Measurements from ENCODE around the gene ZFP42. TPM values are rescaled to one million over a fixed set of nuclear protein-coding genes. Genes with fewer than 3 reads are reported as not detected.
"Not testable (repeated sequence)": the region's sequence is repeated elsewhere in the genome, so short reads cannot be mapped to it uniquely, and the experiment has no call there.

ZFP42 gene
- total RNA-seq, result not detected

GRCh38 chr4:187995322-187996207, at the start of gene ZFP42:
ZFP42 (plus strand) TSS chr4:187995771; CDS start chr4:188002808, 7,037 bp downstream.
- H3K4me3 Mint-ChIP-seq, result no peak within 1 kb of the TSS
- H3K4me1 Mint-ChIP-seq, result no peaks in the 10 kb centered on the region
- H3K27me3 Mint-ChIP-seq, result peaks cover 6% of the 10 kb centered on the region
- ATAC-seq (ENCODE audit: low read depth) (no peak), DNase-seq (no peak)
- POLR2A ChIA-PET, result no interaction called here
- no peak within 1 kb of the TSS for H3K27ac Mint-ChIP-seq
- H3K36me3 Mint-ChIP-seq, result no peaks in the 10 kb centered on the region
- H3K9me3 Mint-ChIP-seq, result peaks cover 12% of the 10 kb centered on the region

DNA sequence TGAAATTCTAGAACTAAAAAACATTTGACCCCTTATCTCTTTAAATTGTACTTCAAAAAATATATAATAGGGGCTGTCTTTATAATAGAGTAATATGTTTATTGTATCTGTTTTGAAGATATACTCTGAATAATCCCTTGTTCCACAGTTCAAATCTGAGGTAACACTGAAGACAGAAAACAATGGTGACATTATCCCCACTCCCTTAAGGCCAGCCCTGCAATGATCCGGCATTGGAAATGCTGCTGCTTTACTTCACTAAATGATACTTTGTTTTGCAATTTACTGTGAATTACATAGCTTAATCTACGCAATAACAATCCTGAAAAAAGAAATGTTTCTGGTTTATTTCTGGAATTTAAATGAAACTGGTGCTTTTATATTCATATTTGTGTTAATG, 34.4 kb upstream of the ZFP42 start:
- H3K4me1 Mint-ChIP-seq, result no peaks in the 10 kb centered on the region
- no peak for ATAC-seq (ENCODE audit: low read depth)
- no peak for DNase-seq
- H3K9me3 Mint-ChIP-seq, result peaks cover 7% of the 10 kb centered on the region
- no peak overlapping the region for H3K27ac Mint-ChIP-seq
- H3K36me3 Mint-ChIP-seq, result no peaks in the 10 kb centered on the region
- no peaks in the 10 kb centered on the region for H3K27me3 Mint-ChIP-seq
- no peak overlapping the region for H3K4me3 Mint-ChIP-seq
- POLR2A ChIA-PET, result no interaction called here

DNA sequence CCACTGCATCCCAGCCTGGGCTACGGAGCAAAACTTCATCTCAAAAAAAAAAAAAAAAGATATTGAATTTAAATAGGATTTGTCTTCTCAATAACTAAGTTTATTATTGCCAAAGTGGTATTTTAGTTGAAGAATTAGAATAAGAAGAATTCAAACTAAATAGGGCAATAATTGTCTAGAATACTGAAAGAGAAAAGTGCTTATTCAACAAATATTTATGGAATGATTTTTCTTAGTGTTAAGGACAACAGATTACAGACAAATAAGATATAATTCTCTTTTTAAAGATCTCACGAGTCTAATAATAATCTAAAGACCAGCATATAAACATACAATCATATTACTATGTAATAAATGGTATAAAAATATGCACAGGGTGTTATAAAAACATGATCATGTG, 33.6 kb upstream of the ZFP42 start:
- H3K27ac Mint-ChIP-seq, result no peak overlapping the region
- no peaks in the 10 kb centered on the region for H3K4me1 Mint-ChIP-seq
- no peaks in the 10 kb centered on the region for H3K36me3 Mint-ChIP-seq
- no peak overlapping the region for H3K4me3 Mint-ChIP-seq
- H3K9me3 Mint-ChIP-seq, result peaks cover 6% of the 10 kb centered on the region
- ATAC-seq (ENCODE audit: low read depth) (no peak), DNase-seq (no peak)
- POLR2A ChIA-PET, result no interaction called here
- H3K27me3 Mint-ChIP-seq, result no peaks in the 10 kb centered on the region

- Mint-ChIP-seq H3K4me3 (no peak overlapping the region), H3K4me1 (no peaks in the 10 kb centered on the region), H3K9me3 (peaks cover 4% of the 10 kb centered on the region), H3K27ac (no peak overlapping the region), H3K27me3 (no peaks in the 10 kb centered on the region), H3K36me3 (no peaks in the 10 kb centered on the region)
- ATAC-seq (ENCODE audit: low read depth), result no peak
- POLR2A ChIA-PET, result no interaction called here
- DNase-seq, result no peak
Measured at GRCh38 chr4:187962926-187963325, 32.6 kb upstream of the ZFP42 start.

GRCh38 chr4:187965726-187966125, 29.8 kb upstream of the ZFP42 start:
- H3K9me3 Mint-ChIP-seq, result peaks cover 2% of the 10 kb centered on the region
- POLR2A ChIA-PET, result interaction anchor here (0.6 kb wide), 1 partner anchor 354 kb away, joined by 7 read pairs; no protein-coding TSS in a partner anchor
- H3K27ac Mint-ChIP-seq, result no peak overlapping the region
- ATAC-seq (ENCODE audit: low read depth), result no peak
- H3K36me3 Mint-ChIP-seq, result no peaks in the 10 kb centered on the region
- H3K27me3 Mint-ChIP-seq, result no peaks in the 10 kb centered on the region
- DNase-seq, result no peak
- H3K4me3 Mint-ChIP-seq, result no peak overlapping the region
- no peaks in the 10 kb centered on the region for H3K4me1 Mint-ChIP-seq

GRCh38 chr4:187972135-187972534, 23.4 kb upstream of the ZFP42 start:
- H3K27ac Mint-ChIP-seq, result no peak overlapping the region
- H3K4me3 Mint-ChIP-seq, result no peak overlapping the region
- no peaks in the 10 kb centered on the region for H3K36me3 Mint-ChIP-seq
- no peaks in the 10 kb centered on the region for H3K4me1 Mint-ChIP-seq
- no peaks in the 10 kb centered on the region for H3K27me3 Mint-ChIP-seq
- ATAC-seq (ENCODE audit: low read depth) (no peak), DNase-seq (no peak)
- H3K9me3 Mint-ChIP-seq, result peaks cover 5% of the 10 kb centered on the region
- POLR2A ChIA-PET, result no interaction called here

- no peaks in the 10 kb centered on the region for H3K27me3 Mint-ChIP-seq
- DNase-seq (no peak), ATAC-seq (ENCODE audit: low read depth) (no peak)
- no peak overlapping the region for H3K27ac Mint-ChIP-seq
- H3K4me1 Mint-ChIP-seq, result no peaks in the 10 kb centered on the region
- H3K36me3 Mint-ChIP-seq, result no peaks in the 10 kb centered on the region
- no peak overlapping the region for H3K4me3 Mint-ChIP-seq
- H3K9me3 Mint-ChIP-seq, result peaks cover 16% of the 10 kb centered on the region
- POLR2A ChIA-PET, result no interaction called here
Measured at GRCh38 chr4:187983746-187984145, 11.8 kb upstream of the ZFP42 start.

DNA sequence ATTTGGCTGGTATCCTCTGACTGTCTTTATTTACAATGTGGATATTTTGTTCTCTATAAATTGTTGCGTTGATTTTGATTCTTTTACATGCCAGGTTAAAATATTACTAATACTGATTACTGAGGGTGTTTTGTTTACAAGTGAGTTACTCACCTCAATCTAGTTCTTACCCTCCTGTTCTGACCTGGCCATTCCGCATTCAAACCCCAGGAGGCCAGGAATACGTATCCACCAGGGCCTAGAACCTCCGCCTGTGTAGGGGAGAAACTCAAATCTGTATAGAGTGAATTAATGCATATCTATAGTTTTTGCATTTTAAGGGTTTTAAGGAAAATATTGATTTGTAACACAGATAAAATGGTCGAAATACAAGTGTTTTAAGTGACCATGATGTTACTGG, 2.6 kb upstream of the ZFP42 start:
- DNase-seq (no peak), ATAC-seq (ENCODE audit: low read depth) (no peak)
- H3K36me3 Mint-ChIP-seq, result no peaks in the 10 kb centered on the region
- H3K27ac Mint-ChIP-seq, result no peak overlapping the region
- POLR2A ChIA-PET, result no interaction called here
- H3K27me3 Mint-ChIP-seq, result peaks cover 6% of the 10 kb centered on the region
- H3K4me3 Mint-ChIP-seq, result no peak overlapping the region
- H3K4me1 Mint-ChIP-seq, result no peaks in the 10 kb centered on the region
- peaks cover 13% of the 10 kb centered on the region for H3K9me3 Mint-ChIP-seq

GRCh38 chr4:187993827-187994226, 1.7 kb upstream of the ZFP42 start:
- Mint-ChIP-seq H3K4me1 (no peaks in the 10 kb centered on the region), H3K9me3 (peaks cover 13% of the 10 kb centered on the region), H3K27ac (no peak overlapping the region), H3K36me3 (no peaks in the 10 kb centered on the region), H3K27me3 (peaks cover 6% of the 10 kb centered on the region), H3K4me3 (no peak overlapping the region)
- no peak for DNase-seq
- POLR2A ChIA-PET, result no interaction called here
- ATAC-seq (ENCODE audit: low read depth), result no peak

DNA sequence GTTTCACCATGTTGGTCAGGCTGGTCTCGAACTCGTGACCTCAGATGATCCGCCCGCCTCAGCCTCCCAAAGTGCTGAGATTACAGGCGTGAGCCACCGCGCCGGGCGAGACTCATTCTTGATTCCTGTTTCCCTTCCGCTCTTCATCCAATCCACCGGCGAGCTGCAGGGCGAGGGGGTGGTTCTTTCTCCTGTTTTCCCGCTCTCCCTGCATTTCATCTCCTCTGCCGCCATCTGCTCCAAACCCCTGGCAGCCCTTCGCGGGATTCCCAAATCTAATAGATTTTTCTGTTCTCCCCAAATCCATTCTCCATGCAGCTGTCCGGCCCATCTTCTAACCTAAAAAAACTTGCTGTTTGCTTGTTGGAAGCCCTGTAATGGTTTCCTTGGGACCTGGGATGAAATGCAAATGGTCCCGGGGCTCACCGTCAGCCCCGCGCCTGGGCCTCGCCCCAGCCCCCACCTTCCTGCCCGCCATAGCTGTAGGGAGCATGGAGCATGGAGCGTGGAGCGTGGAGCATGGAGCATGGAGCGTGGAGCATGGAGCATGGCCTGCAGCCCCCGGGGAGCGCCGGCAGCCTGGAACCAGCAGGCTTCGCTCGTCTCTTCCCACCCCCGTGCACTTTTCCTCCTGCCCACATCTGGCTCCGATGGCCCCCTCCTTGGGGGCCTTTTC, 1.1 kb downstream of the ZFP42 start:
- Mint-ChIP-seq H3K4me1 (no peaks in the 10 kb centered on the region), H3K27me3 (peaks cover 6% of the 10 kb centered on the region), H3K9me3 (peaks cover 11% of the 10 kb centered on the region), H3K36me3 (no peaks in the 10 kb centered on the region), H3K27ac (no peak overlapping the region), H3K4me3 (no peak overlapping the region)
- no peak for DNase-seq
- POLR2A ChIA-PET, result no interaction called here
- ATAC-seq (ENCODE audit: low read depth), result no peak

DNA sequence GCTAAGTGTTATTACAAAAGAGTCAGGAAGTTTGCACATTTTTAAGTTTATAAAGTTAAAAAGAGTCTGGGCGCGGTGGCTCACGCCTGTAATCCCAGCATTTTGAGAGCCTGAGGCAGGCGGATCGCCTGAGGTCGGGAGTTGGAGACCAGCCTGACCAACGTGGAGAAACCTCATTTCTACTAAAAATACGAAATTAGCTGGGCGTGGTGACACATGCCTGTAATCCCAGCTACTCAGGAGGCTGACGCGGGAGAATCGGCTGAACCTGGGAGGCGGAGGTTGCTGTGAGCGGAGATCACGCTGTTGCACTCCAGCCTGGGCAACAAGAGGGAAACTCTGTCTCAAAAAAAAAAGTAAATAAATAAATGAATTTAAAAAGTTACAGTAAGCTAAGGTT, 2.4 kb downstream of the ZFP42 start:
- H3K9me3 Mint-ChIP-seq; H3K36me3 Mint-ChIP-seq; H3K27ac Mint-ChIP-seq; POLR2A ChIA-PET; H3K4me3 Mint-ChIP-seq; ATAC-seq (ENCODE audit: low read depth); DNase-seq; H3K27me3 Mint-ChIP-seq; H3K4me1 Mint-ChIP-seq: not testable (repeated sequence)

DNA sequence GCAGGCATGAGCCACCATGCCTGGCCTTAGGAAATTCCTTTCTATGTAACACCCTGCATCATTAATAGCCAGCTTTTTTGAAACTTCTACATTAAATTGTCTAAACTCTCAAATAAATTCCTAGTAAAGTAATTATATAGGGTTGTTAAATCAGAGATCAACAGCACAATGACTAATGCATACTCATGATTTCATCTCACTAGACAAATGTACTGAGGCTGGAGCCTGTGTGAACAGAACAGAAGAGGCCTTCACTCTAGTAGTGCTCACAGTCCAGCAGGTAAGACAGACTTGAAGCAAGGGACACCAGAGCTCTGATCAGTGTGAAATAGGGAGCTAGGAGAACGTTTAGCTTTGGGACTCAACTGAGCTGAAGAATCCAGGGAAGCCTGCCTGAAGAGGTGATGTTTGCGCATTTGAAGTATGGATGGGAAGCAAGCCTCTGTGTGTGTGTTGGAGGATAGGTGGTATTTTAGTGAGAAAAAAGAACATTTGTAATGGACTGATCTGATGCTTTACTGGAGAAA, 3.9 kb downstream of the ZFP42 start:
- ATAC-seq (ENCODE audit: low read depth), result no peak

DNA sequence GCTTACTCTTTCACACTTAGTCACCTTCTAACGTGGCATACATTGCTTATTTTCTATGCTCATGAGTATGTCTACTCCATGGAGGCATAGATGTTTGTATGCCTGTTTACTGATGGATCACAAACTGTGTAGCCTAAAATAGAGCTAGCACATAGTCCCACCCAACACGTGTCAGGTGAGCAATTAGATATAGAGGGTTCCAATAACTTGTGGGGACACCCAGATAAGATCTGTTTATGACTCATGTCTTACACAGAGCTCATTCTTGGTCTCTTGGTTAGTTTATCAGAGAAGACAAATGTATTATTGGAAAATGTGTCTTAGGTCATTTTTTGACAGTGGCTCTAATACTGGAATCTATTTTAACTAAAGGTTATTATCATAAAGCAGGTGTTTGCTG, 6.8 kb downstream of the ZFP42 start:
- DNase-seq (no peak), ATAC-seq (ENCODE audit: low read depth) (no peak)
- no peak overlapping the region for H3K27ac Mint-ChIP-seq
- H3K9me3 Mint-ChIP-seq, result peaks cover 7% of the 10 kb centered on the region
- no peaks in the 10 kb centered on the region for H3K27me3 Mint-ChIP-seq
- no peaks in the 10 kb centered on the region for H3K4me1 Mint-ChIP-seq
- no peaks in the 10 kb centered on the region for H3K36me3 Mint-ChIP-seq
- no peak overlapping the region for H3K4me3 Mint-ChIP-seq
- POLR2A ChIA-PET, result no interaction called here

More for the DNA sequence above, 3.9 kb downstream of the ZFP42 start:
- H3K9me3 Mint-ChIP-seq, result peaks cover 7% of the 10 kb centered on the region
- no peaks in the 10 kb centered on the region for H3K36me3 Mint-ChIP-seq
- POLR2A ChIA-PET, result no interaction called here
- no peak overlapping the region for H3K27ac Mint-ChIP-seq
- H3K27me3 Mint-ChIP-seq, result peaks cover 6% of the 10 kb centered on the region
- no peak overlapping the region for H3K4me3 Mint-ChIP-seq
- H3K4me1 Mint-ChIP-seq, result no peaks in the 10 kb centered on the region
- no peak for DNase-seq

- Mint-ChIP-seq H3K36me3 (no peaks in the 10 kb centered on the region), H3K9me3 (peaks cover 4% of the 10 kb centered on the region), H3K4me1 (no peaks in the 10 kb centered on the region), H3K27me3 (no peaks in the 10 kb centered on the region), H3K27ac (no peak overlapping the region), H3K4me3 (no peak overlapping the region)
- DNase-seq, result no peak
- POLR2A ChIA-PET, result no interaction called here
- ATAC-seq (ENCODE audit: low read depth), result no peak
Measured at GRCh38 chr4:188002751-188003150, 7.2 kb downstream of the ZFP42 start.

Measured in activated naive CD8-positive, alpha-beta T cell treated with anti-CD3 and anti-CD28 coated beads, Interleukin-2, amount 10 ng/mL, durations not matched to agents 7 days and 5 days (primary cell).